ENCODE results near the gene PRELID2. TPM values are rescaled to one million over a fixed set of nuclear protein-coding genes. Genes with fewer than 3 reads are reported as not detected.
A peak's percentile ranks its signal among the peaks of the same experiment; 100 is the strongest.
"Not testable (repeated sequence)": the region's sequence is repeated elsewhere in the genome, so short reads cannot be mapped to it uniquely, and the experiment has no call there.

Gene PRELID2
- total RNA-seq, 2 experiments from 2014 or later, result 3.2 to 3.3 TPM

DNA sequence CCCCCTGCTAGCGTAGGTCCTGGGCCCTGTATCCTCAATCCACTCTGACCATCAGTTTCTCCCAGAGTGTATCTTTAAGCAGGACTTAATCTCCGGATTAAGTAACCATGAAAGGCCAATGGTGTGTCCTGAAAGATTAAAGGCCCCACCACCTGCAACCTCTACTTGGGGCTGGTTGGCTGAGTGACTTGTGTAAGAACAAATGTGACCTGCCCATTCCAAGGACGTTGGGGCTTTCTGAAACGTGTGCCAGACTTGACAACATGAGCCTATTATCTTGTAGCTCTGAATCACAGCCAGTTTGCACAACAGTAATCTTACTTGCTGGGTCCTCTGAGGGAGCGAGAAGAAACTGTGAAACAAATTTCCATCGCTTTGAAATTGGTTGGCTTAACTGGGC is 3.1 kb upstream of the PRELID2 start:
- intact Hi-C loops (cut with DNase I, micrococcal nuclease), result no loop called here
- DNase-seq, result no peak
- POLR2A ChIA-PET, result no interaction called here
- Mint-ChIP-seq H3K9me3 (ENCODE audit: low read depth) (no peaks in the 10 kb centered on the region), H3K27ac (no peak overlapping the region), H3K27me3 (peaks cover 13% of the 10 kb centered on the region), H3K4me1 (peaks cover 6% of the 10 kb centered on the region), H3K36me3 (ENCODE audit: low read depth) (no peaks in the 10 kb centered on the region), H3K4me3 (no peak overlapping the region)
- CTCF ChIA-PET, result interaction anchor here (0.7 kb wide), 1 partner anchor 8 kb away, joined by 3 read pairs; no protein-coding TSS in a partner anchor
- no peak for ATAC-seq

DNA sequence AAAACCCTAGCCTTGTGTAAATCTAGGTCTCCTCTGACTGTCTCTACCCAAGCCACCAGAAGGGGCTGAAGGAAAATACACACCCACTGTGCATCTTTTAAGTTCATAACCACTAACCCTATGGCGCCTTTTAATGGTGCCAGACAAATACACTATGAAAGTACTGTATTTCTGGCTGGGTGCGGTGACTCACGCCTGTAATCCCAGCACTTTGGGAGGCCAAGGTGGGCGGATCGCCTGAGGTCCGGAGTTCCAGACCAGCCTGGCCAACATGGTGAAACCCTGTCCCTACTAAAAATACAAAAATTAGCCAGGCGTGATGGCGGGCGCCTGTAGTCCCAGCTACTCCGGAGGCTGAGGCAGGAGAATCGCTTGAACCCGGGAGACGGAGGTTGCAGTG is 1.1 kb upstream of the PRELID2 start:
- H3K36me3 Mint-ChIP-seq (ENCODE audit: low read depth), result not testable (repeated sequence)
- peaks cover 13% of the 10 kb centered on the region for H3K27me3 Mint-ChIP-seq

DNA sequence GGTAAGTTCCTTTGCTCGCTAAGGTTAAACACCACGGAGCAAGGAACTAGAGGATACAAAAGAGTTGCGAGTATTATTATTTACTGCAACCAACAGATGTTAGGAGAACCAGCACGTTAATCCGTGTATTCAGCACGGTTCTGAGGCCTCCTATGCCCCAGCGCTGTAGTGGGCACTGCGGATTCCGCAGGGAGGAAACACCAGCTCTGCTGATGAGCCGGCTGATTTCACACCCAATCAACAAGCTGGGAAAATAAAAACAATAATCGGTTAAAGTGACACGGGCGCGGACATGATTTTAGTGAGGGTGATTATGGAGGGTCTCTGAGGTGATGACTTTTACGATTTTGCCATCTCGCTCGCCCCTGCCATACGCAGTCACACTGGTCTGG is 702 bp upstream of the PRELID2 start:
- intact Hi-C loops (cut with DNase I, micrococcal nuclease), result no loop called here
- Mint-ChIP-seq H3K4me3 (peak overlapping the region; percentile 53), H3K27ac (no peak overlapping the region), H3K9me3 (ENCODE audit: low read depth) (no peaks in the 10 kb centered on the region), H3K4me1 (peaks cover 7% of the 10 kb centered on the region), H3K36me3 (ENCODE audit: low read depth) (no peaks in the 10 kb centered on the region), H3K27me3 (peaks cover 13% of the 10 kb centered on the region)
- DNase-seq (no peak), ATAC-seq (no peak)
- ChIA-PET CTCF (interaction anchor here (0.6 to 1.4 kb wide), 2 partner anchors 12 to 73 kb away, joined by 3 to 4 read pairs; no protein-coding TSS in a partner anchor), POLR2A (no interaction called here)

More for the DNA sequence above, 1.1 kb upstream of the PRELID2 start:
- H3K9me3 Mint-ChIP-seq (ENCODE audit: low read depth); H3K27ac Mint-ChIP-seq; POLR2A ChIA-PET; DNase-seq; H3K4me3 Mint-ChIP-seq; H3K4me1 Mint-ChIP-seq; intact Hi-C loops (cut with DNase I, micrococcal nuclease); ATAC-seq: not testable (repeated sequence)
- CTCF ChIA-PET, result interaction anchor here (0.6 to 1.4 kb wide), 2 partner anchors 13 to 73 kb away, joined by 3 to 4 read pairs; no protein-coding TSS in a partner anchor

DNA sequence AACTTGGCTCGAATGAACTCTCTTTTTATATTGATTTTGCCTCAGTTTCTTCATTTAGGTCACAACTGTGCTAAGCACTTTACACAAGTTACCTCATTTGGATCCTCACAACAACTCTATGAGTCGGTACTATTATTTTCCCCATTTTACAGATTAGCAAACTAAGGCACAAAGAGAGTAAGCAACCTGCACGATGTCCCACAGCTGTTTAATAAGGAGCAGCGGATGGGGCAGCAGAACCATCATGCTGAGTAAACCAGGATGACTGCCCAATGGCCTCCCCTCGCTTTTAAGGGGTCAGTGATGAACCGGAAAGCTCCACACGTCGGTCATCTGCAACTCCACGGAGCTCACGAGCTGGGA is 607 bp downstream of the PRELID2 start:
- intact Hi-C loops (cut with DNase I, micrococcal nuclease), result loop anchor here in 1 of 2 experiments (5.0 kb wide), 1 partner anchor 103 kb away; the partner anchor contains the start of gene SH3RF2
- no peak for DNase-seq
- no peak overlapping the region for H3K27ac Mint-ChIP-seq
- ATAC-seq, result no peak
- peaks cover 13% of the 10 kb centered on the region for H3K27me3 Mint-ChIP-seq
- no peaks in the 10 kb centered on the region for H3K9me3 Mint-ChIP-seq (ENCODE audit: low read depth)
- peak overlapping the region; percentile 32 for H3K4me3 Mint-ChIP-seq
- peaks cover 11% of the 10 kb centered on the region for H3K4me1 Mint-ChIP-seq
- H3K36me3 Mint-ChIP-seq (ENCODE audit: low read depth), result no peaks in the 10 kb centered on the region
- POLR2A ChIA-PET, result no interaction called here
- CTCF ChIA-PET, result interaction anchor here (0.6 to 1.5 kb wide), 4 partner anchors 8 to 171 kb away, joined by 3 to 12 read pairs (median 4); no protein-coding TSS in a partner anchor

DNA sequence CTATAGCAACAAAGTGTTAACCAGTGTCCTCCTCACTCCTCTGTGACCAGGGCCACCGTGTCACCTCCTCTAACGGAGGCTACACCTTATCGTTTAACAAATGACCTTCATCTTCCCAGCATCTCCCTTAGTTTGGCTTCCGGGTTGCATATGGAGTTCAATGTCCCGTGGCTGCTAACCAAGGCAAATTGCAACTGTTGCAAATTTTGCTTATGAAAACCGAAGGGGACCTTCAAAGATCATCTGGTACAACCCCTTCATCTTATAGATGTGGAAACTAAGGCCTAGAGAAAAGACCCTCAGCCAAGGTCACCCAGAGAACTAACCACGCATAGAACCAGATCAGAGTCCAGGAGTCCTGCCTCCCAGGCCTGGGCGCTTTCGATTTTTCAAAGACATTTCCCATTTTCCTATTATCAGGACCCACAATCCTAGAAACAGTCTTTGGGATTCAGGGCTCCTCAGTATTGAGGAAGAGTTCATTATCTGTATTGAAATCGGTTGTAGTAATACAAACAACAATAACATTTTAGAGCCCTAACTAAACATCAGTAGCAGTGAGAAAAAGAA is 1.4 kb downstream of the PRELID2 start:
- ATAC-seq, result no peak
- CTCF ChIA-PET, result interaction anchor here (1.0 kb wide), 1 partner anchor 112 kb away, joined by 3 read pairs; no protein-coding TSS in a partner anchor
- intact Hi-C loops (cut with DNase I, micrococcal nuclease), result loop anchor here in 1 of 2 experiments (5.0 kb wide), 1 partner anchor 104 kb away; the partner anchor contains the start of gene SH3RF2

DNA sequence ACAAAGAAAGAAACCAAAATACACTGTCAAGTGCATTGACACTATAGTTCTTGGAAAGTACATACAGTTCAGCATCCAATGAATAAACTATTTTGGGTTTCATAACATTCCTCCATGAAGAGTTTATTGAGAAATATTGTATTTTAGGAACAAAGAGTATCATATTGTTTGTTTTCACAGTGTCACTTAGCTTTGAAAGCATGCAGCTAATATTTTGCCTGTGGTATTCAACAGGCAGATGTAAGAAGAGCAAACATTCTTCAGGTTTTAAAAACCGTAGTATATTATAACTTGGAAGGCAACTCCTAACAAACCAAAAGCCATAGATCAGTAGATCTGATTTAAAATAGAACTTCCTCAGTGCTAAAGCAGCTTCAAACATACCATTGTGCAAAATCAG is 4.5 kb downstream of the PRELID2 start:
- Mint-ChIP-seq H3K4me1 (peaks cover 5% of the 10 kb centered on the region), H3K4me3 (no peak overlapping the region), H3K9me3 (ENCODE audit: low read depth) (no peaks in the 10 kb centered on the region), H3K36me3 (ENCODE audit: low read depth) (no peaks in the 10 kb centered on the region), H3K27me3 (peaks cover 9% of the 10 kb centered on the region), H3K27ac (no peak overlapping the region)
- DNase-seq, result no peak
- intact Hi-C loops (cut with DNase I, micrococcal nuclease), result loop anchor here in 1 of 2 experiments (5.0 kb wide), 1 partner anchor 107 kb away; the partner anchor contains the start of gene SH3RF2
- no peak for ATAC-seq
- POLR2A ChIA-PET, result no interaction called here
- CTCF ChIA-PET, result interaction anchor here (1.0 to 1.2 kb wide), 2 partner anchors 219 to 1627 kb away, joined by 3 read pairs; no protein-coding TSS in a partner anchor

More for the DNA sequence above, 1.4 kb downstream of the PRELID2 start:
- no peaks in the 10 kb centered on the region for H3K36me3 Mint-ChIP-seq (ENCODE audit: low read depth)
- H3K27me3 Mint-ChIP-seq, result peaks cover 13% of the 10 kb centered on the region
- POLR2A ChIA-PET, result no interaction called here
- peaks cover 11% of the 10 kb centered on the region for H3K4me1 Mint-ChIP-seq
- no peak overlapping the region for H3K27ac Mint-ChIP-seq
- no peaks in the 10 kb centered on the region for H3K9me3 Mint-ChIP-seq (ENCODE audit: low read depth)
- no peak for DNase-seq
- H3K4me3 Mint-ChIP-seq, result no peak overlapping the region

DNA sequence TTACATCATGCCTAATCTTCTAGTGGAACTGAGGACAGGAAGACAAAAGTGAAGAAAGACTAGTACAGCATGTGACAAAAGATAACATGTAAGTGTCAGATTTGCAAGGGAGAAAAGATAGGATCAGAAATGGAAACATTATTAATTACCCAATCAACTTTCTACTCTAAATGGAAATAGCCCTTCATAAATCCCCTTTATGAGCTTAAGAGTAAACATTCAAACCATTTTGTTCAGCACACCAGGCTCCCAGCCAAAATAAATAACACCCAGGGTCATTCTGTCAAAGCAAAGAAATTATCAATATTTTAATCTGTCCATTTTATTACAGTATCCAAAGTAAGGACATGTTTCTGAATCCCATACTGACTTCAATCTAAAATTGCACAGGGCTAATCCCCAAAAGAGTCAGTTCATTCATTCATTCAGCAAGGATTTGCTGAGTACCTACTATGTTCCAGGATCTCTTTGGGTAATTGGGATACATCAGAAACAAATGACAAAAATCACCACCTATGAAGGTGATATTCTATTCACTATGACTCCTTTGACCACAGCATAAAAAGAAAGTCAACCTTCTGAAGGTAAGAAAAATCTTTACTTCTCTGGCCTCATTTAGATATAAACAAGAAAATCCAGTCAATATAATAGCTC is 5.3 kb downstream of the PRELID2 start:
- no peak for ATAC-seq
- intact Hi-C loops (cut with DNase I, micrococcal nuclease), result loop anchor here (5.0 kb wide), 2 partner anchors 107 to 222 kb away; partner anchors contain the start of gene SH3RF2 (in 1 of the 2)
- Mint-ChIP-seq H3K27me3 (peaks cover 9% of the 10 kb centered on the region), H3K27ac (no peak overlapping the region), H3K9me3 (ENCODE audit: low read depth) (no peaks in the 10 kb centered on the region), H3K4me1 (peaks cover 4% of the 10 kb centered on the region), H3K4me3 (no peak overlapping the region), H3K36me3 (ENCODE audit: low read depth) (no peaks in the 10 kb centered on the region)
- ChIA-PET CTCF (interaction anchor here (1.0 kb wide), 1 partner anchor 1626 kb away, joined by 3 read pairs; no protein-coding TSS in a partner anchor), POLR2A (no interaction called here)
- DNase-seq, result no peak

DNA sequence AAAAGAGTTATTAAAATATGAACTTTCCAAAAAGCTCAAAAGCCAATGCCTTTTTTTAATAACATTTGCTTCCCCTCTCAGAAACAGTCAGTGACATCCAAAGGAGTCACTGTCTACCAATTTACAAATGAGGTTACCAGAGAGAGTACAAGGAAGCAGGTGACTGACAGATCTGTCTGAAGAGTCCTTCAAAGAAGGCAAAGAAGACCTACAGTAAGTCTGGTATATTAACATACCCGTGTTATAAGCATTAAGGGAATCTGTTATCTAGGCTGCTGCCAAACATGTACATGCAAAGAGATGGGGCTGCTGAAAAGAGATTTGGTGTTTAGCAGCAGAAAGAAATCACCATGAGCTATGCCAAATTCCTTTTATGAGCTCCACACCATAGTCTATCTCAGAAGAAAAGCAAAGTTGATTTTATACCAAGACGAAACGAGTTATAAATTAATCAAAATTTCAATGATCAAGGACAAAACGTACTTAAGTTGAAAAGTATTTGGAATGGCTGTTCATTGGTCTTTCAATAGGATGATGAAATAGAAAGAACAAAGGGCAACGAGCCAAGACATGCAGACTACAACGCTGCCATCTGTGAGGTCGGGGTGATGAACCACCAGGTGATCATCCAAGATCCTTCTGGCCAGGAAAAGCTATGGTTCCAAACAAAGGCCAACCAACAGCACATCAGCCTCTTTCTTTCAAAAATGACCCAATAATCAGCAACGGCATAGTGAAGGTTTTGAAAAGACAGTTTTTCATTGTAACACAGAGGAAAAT is 8.1 kb downstream of the PRELID2 start:
- CTCF ChIA-PET, result interaction anchor here (0.6 to 2.9 kb wide), 11 partner anchors 8 to 1623 kb away, joined by 3 to 13 read pairs (median 4); partner anchors contain the start of gene PRELID2
- H3K9me3 Mint-ChIP-seq (ENCODE audit: low read depth), result no peaks in the 10 kb centered on the region
- peaks cover 1% of the 10 kb centered on the region for H3K27me3 Mint-ChIP-seq
- H3K36me3 Mint-ChIP-seq (ENCODE audit: low read depth), result no peaks in the 10 kb centered on the region
- intact Hi-C loops (cut with DNase I, micrococcal nuclease), result loop anchor here (2.0 to 5.0 kb wide), 3 partner anchors 222 to 600 kb away; no protein-coding TSS in a partner anchor
- POLR2A ChIA-PET, result no interaction called here
- no peak overlapping the region for H3K27ac Mint-ChIP-seq
- H3K4me3 Mint-ChIP-seq, result no peak overlapping the region
- DNase-seq, result no peak
- peaks cover 4% of the 10 kb centered on the region for H3K4me1 Mint-ChIP-seq
- ATAC-seq, result no peak

DNA sequence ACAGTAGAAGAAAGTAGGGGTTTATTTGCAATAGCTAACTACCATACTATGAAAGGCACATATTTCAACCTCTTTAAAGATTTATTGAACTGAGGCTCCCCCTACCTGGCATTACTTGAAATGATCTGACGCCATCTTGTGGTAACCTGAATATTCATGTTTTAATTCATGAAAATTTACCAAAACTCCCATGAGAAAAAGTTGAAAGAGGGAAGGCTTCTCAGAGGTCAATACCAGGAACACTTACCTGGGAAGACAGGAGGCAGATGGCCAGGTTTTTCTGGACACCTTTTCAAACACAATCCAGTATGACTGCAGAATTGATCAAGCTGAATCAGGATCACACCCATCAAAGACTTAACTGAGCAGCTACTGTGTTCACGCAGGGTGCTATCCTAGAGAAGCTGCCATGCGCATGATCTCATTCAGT is 9.4 kb downstream of the PRELID2 start:
- POLR2A ChIA-PET, result no interaction called here
- Mint-ChIP-seq H3K27ac (no peak overlapping the region), H3K27me3 (peaks cover 1% of the 10 kb centered on the region), H3K4me1 (peaks cover 3% of the 10 kb centered on the region), H3K4me3 (no peak overlapping the region), H3K9me3 (ENCODE audit: low read depth) (no peaks in the 10 kb centered on the region), H3K36me3 (ENCODE audit: low read depth) (no peaks in the 10 kb centered on the region)
- CTCF ChIA-PET, result interaction anchor here (0.7 to 2.9 kb wide), 21 partner anchors 9 to 1622 kb away, joined by 3 to 13 read pairs (median 4); partner anchors contain the start of gene PRELID2
- intact Hi-C loops (cut with DNase I, micrococcal nuclease), result loop anchor here (1.0 to 5.0 kb wide), 7 partner anchors 128 to 1623 kb away; no protein-coding TSS in a partner anchor
- DNase-seq (no peak), ATAC-seq (peak; percentile 44)

DNA sequence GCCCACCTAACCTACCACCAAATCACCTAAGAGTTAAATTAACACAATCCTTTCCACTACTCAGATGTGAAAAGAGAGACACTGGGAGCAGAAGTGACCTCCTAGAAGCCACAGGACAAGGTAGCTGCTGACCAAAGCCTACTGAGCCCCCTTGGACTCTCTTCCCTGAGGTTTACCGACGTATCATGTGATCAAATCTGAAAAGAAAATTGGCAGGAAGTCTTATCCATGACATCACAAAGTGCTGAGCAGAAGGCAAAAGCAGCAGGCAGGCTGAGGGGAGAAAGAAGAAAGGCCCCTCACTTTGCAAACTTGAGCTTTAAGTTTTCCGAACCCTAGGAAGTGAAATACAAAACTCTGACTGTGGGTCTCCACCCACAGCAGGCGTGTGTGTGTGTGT is 11.1 kb downstream of the PRELID2 start:
- no peaks in the 10 kb centered on the region for H3K36me3 Mint-ChIP-seq (ENCODE audit: low read depth)
- ATAC-seq (no peak), DNase-seq (no peak)
- ChIA-PET POLR2A (no interaction called here), CTCF (interaction anchor here (1.0 to 1.2 kb wide), 3 partner anchors 11 to 1620 kb away, joined by 3 to 4 read pairs (median 3); partner anchors contain the start of gene PRELID2)
- no peak overlapping the region for H3K27ac Mint-ChIP-seq
- no peak overlapping the region for H3K4me3 Mint-ChIP-seq
- H3K9me3 Mint-ChIP-seq (ENCODE audit: low read depth), result no peaks in the 10 kb centered on the region
- intact Hi-C loops (cut with DNase I, micrococcal nuclease), result loop anchor here in 1 of 2 experiments (2.0 kb wide), 1 partner anchor 1621 kb away; no protein-coding TSS in a partner anchor
- H3K4me1 Mint-ChIP-seq, result no peaks in the 10 kb centered on the region
- H3K27me3 Mint-ChIP-seq, result peaks cover 1% of the 10 kb centered on the region

DNA sequence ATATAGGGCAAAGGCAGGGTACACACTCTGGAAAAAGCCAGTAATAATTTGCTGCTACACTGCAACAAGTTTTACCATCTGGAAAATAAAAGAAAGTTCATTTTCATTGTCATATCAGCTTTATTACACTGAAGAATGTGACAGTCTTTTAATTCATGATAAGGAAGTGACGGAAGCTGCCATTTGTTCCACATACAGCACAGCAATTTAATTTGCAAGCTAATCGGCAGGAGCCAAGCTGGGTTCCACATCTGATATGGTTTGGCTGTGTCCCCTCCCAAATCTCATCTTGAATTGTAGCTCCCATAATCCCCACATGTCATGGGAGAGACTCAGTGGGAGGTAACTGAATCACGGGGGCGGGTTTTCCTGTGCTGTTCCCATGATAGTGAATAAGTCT is 16.5 kb downstream of the PRELID2 start:
- no peaks in the 10 kb centered on the region for H3K4me1 Mint-ChIP-seq
- intact Hi-C loops (cut with DNase I, micrococcal nuclease), result no loop called here
- H3K27me3 Mint-ChIP-seq, result no peaks in the 10 kb centered on the region
- H3K4me3 Mint-ChIP-seq, result no peak overlapping the region
- no peak overlapping the region for H3K27ac Mint-ChIP-seq
- H3K36me3 Mint-ChIP-seq (ENCODE audit: low read depth), result no peaks in the 10 kb centered on the region
- H3K9me3 Mint-ChIP-seq (ENCODE audit: low read depth), result no peaks in the 10 kb centered on the region
- ATAC-seq (no peak), DNase-seq (no peak)
- POLR2A ChIA-PET, result no interaction called here
- CTCF ChIA-PET, result interaction anchor here (0.7 kb wide), 1 partner anchor 173 kb away, joined by 3 read pairs; no protein-coding TSS in a partner anchor
